GM21786 (cell line): Measurements from ENCODE around the gene ASAP2.

ENCODE experiments used
- ATAC-seq: cut with Tn5 transposase; IDR thresholded peaks from one replicate; pipeline ENCODE4 v1.9.1; 2021; ENCODE audit not compliant: unreplicated experiment

Gene ASAP2

DNA sequence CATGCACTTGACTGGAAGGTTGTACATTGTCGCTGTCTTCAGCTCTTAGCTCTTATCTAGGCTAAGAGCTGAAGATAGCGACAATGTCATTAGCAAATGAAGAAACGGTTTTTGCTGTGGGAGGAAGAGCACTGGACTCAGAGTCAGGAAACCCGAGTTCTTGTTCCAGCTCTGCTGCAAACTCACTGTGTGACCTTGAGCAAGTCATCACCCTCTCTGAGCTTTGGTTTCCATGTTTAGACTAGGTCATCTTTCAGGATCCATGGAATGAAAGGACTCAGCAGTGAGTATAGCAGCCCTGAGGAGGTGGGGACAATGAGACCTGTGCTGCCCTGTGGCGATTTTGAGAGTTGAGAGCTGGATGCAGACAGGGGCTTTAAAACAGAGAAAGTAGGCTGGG is 85.3 kb downstream of the ASAP2 start:
- ATAC-seq, result no peak

GRCh38 chr2:9292426-9292825 is 85.8 kb downstream of the ASAP2 start:
- ATAC-seq, result no peak

- ATAC-seq, result no peak
These were observed 88.2 kb downstream of the ASAP2 start for GRCh38 chr2:9294764-9295163.

GRCh38 chr2:9296559-9296958 is 89.9 kb downstream of the ASAP2 start:
- no peak for ATAC-seq

GRCh38 chr2:9297156-9297555 is 90.5 kb downstream of the ASAP2 start:
- ATAC-seq, result no peak

- no peak for ATAC-seq
These were observed 91.2 kb downstream of the ASAP2 start for GRCh38 chr2:9297807-9298206.

GRCh38 chr2:9298583-9298982 is 92.0 kb downstream of the ASAP2 start:
- no peak for ATAC-seq

DNA sequence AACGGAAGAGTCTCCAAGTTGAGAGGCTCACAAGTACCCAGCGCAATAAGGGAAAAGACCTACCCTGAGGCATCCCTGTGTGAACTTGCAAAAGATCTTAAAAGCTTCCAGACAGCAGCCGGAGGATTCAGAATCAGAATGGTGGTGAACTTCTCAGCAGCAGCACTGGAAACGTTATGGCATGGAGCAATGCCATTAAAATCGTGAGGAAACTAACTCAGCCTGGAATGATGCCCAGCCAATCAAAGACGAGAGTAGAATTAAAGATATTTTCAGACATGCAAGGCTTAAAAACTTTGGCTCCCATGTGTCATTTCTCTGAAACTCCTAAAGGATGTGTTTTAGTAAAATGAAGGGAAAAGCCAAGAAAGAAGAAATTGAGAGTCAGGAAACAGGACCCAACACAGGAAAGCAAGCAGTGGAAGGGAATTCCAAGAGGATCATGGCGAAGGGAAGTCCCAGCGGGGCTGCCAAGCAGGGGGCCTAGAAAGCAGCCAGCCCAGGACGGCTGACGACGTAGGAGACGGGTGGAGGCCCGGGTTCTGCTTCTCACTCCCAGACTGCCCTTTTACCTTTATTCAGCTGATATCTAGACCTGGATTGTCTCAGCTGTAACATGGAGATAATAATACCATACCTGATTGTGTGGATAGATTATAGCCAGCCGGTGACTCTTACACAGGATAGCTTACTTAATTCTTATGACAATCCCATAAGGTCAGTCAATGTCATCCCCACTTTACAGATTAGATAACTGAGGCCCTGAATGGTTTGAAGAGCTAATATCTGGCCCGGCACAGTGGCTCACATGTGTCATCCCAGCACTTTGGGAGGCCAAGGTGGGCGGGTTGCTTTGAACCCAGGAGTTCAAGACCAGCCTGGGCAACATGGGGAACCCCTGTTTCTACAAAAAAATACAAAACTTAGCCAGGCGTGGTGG is 92.8 kb downstream of the ASAP2 start:
- no peak for ATAC-seq

GRCh38 chr2:9300214-9300613 is 93.6 kb downstream of the ASAP2 start:
- ATAC-seq, result no peak

DNA sequence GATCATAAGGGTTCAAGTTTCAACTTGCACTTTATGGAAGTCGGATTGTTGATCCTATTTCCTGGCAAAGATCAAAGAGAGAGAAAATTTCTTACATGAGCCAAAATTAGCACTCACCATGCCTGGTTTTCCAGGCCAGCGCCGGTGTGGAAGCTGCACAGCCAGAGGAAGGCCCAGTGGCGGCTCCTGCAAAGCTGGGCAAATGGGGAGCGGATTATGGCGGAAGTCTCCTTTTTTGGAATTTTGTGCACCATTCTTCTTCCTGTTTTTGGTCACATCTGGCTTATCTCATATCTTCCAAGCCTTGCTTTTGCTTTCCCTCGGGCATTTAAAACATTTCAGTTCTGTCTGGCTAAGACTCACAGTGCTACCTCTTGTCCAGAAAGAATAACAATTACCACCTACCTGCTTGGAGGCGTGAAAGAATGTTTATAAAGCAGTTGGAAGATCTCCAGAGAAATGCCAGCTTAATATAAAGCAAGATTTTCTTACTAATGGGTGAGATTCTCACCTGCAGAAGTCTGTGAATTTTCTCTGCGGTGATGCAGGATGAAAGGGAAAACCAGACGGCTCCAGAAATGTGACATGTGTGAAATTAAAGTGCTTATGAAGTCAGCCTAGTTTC is 94.3 kb downstream of the ASAP2 start:
- ATAC-seq, result no peak

GRCh38 chr2:9302755-9303154 is 96.1 kb downstream of the ASAP2 start:
- ATAC-seq, result no peak

GRCh38 chr2:9303528-9304225 is 97.1 kb downstream of the ASAP2 start:
- ATAC-seq, result no peak

- ATAC-seq, result no peak
These were observed 100.3 kb downstream of the ASAP2 start for GRCh38 chr2:9306911-9307310.

- ATAC-seq, result no peak
These were observed 100.9 kb downstream of the ASAP2 start for GRCh38 chr2:9307535-9307934.

GRCh38 chr2:9308186-9308955 is 101.8 kb downstream of the ASAP2 start:
- no peak for ATAC-seq

DNA sequence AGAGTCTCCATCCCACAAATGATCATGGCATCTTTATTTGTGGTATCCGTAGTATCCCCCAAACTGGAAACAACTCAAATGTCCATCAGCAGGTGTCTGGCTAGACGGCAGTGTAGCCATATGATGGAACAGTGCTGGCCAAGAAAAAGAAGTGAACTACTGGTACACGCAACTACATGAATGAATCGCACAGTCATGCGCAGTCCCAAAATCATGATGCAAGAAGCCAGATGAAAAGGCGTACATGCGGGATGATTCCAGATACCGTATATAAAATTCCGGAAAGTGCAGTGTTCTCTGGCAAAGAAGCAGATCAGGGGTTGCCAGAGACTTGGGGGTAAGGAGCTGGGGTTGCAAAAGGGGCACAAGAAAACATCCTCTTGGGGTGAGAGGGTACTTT is 102.5 kb downstream of the ASAP2 start:
- ATAC-seq, result no peak

DNA sequence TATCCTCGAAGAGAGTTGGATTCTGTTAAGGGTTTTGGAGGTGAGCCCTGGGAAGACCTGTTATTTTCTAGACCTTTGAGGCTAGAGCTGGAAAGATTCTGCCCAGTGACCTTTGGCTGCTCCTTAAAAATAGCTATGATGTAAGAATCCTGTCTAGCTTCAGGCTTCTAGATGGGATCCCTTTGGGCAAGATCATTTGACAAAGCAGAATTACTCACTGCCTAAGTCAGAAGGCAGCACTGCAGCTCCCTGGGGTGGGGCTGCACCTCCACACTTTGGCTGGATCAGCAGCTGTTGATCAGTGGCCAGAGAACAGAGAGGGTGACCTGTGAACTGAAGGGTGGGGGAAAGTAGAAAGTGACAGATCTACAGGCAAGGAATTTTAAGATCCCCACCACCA is 103.8 kb downstream of the ASAP2 start:
- no peak for ATAC-seq

GRCh38 chr2:9310798-9311197 is 104.2 kb downstream of the ASAP2 start:
- ATAC-seq, result no peak

DNA sequence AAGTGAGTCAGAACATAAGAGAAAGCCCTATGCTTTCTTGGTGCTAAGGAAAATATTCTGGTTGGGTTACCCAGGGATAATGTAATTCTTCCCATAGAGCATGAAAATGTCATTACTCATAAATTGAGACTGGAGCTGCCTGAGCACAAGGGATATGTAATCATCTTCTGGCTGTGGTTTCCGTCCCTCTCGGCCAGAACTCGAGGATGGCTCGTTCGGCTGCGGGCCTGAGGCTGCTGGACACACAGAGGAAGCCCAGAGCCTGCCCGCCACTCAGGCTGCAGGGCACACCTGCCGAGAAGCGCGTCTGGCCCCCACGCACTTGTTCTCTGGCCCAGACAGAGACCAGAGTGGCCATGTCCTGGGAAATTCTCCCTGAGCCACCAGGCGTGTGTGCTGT is 104.9 kb downstream of the ASAP2 start:
- no peak for ATAC-seq

GRCh38 chr2:9312591-9312990 is 106.0 kb downstream of the ASAP2 start:
- ATAC-seq, result no peak

DNA sequence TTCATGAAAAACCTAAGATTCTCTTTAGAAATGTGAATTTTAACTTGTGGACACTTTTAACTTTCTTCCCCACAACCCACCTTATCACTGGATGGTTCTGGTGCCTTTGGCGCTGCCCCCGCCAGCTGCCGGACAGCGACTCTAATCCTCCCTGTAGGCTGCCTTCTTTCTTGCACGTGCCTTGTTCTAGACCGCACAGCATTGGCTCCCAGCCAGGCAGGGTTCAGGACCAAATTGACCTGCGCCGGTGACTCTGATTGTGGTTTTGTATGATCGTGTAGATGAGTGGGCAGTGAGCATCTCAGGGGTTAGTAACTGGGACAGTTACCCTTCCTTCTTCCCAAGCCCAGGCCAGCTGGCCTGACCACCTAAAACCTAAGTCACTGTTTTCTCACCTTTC is 106.8 kb downstream of the ASAP2 start:
- ATAC-seq, result no peak
